NCI-H524 (cell line): ENCODE measurements around the gene TMEM80.

ENCODE experiments used
- DNase-seq, 2 experiments: peaks; one replicate each; lab custom pipeline; 2025; lab: John Stamatoyannopoulos, UW

TMEM80 gene

DNA sequence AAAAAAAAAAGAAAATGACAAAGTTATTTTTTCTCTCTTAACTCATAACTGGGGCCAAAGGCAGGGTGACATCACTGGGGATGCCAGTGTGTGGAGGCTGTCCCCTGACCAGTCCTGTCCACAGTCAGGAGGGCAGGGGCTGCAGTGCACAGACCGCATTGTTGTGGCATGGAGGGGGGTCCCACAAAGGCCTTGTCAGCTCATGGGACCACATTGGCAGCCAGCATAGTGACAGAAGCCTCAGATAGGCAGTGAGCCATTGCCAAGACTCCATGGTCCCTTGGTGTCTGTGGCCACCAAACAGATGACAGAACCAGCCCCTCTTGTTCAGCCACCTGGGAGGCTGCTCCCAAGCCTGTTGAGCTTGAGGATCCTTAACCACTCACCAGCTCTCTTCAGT lies 4.1 kb downstream of the TMEM80 start:
- no peak for DNase-seq

DNA sequence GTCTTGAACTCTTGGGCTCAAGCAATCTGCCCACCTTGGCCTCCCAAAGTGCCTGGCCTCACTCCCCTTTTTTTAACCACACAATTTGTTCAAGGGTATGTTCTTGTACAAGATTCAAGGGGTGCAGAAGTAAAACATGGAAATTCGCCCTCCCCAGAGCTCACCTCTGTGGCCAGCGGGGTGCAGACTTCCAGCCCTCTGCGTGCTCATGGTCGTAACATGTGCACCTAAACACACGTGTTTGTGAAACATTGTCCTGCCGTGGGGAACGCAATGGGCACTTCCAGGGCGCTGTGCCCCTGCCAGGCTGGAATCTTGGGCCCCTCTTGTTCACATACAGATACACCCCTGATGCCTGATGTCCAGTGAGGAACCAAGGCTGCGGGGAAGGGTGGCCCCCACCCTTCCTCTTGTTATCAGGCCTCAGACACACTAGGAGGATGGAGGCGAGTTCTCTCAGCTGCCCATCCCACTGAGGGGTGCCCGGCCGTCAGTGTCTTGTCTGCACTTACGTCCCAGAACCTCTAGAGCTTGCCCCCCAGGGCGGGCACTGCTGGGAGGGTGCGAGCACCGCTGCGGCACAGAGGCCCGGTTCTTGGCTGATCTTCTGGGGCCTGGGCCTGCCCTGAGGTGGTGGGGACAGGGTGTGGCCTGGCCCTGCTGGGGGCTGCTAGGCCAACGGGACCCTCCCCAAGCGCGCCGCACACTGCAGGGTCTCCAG lies 6.3 kb downstream of the TMEM80 start:
- DNase-seq, result no peak

DNA sequence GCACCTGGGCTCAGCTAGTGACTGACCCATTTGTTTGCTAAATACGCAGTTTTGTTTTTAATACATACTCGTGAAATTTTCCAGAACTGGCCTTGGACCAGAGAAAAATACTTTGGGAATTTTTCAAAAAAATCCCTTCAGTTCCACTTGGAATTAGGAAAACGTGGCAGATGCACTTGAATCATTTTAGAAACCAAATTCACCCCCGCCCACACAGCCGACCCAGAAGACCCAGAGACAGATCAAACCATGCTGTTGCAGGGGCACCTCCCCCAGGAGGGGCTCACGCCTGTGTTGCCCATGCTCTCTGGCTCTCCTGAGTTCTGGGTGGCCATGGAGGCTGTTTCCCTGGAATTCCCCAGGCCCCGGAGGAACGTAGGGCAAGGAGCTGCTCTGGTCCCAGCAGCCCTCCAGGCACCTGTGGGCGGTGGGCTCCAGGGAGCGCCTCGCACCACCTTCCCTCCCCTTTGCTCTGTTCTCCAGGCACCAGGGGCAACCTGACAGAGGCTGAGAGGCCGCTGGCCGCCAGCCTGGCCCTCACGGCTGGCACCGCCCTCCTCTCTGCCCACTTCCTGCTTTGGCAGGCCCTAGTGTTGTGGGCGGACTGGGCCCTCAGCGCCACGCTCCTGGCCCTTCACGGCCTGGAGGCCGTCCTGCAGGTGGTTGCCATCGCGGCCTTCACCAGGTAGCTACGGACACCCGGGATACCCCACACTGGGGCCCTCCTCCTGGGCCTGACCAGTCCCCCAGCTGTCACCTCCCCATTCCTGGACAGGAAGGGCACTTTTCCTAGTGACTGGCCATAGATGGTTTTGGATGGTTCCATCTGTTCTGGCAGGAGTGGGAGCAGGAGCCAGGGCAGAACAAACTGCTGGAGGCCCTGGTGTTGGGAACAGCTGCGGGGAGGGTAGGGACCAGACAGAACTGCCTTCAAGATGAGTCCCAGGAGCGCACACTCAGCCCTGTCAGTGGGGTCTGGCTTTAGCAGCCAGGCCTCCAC lies 7.1 kb downstream of the TMEM80 start:
- no peak for DNase-seq

DNA sequence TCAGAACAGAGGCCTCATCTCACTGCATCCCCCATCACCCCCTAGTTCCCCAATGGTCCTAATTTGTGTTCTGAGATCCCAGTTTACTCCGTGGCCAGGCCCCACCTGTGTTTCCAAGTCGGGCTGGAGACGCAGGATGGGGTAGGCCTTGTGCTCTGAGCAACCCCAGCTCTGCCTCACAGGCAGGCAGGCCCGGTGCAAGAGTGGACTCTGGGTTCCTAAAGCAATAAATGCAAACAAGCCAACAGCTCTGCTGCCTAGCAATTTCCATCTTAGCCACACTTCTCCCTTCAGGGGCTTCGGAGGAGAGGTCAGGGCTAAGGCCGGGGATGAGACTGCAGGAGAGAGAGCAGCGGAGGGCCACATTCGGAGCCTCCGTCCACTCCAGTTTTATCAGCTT lies 7.9 kb downstream of the TMEM80 start:
- DNase-seq, result no peak

DNA sequence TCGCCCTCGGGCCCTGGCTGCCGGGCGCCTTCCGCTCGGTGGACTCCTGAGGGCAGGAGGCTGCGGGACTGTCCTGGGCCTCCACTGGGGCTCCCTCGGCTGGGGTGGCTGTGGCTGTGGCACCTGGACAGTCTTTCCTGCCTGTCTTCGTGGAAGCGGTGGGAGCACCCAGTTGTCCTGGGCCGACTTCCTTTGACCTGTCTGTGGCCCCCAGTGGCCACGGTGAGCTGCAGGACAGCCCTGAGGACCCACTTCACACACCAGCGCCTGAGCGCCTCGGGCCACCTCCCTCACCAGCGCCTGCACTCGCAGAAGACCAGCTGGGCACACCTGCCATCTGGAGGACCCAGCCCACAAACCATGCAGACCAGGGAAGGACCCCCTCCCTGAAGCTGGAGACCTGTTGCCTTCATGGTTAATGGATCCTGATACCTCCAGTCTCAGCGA lies 8.6 kb downstream of the TMEM80 start:
- DNase-seq, result no peak

DNA sequence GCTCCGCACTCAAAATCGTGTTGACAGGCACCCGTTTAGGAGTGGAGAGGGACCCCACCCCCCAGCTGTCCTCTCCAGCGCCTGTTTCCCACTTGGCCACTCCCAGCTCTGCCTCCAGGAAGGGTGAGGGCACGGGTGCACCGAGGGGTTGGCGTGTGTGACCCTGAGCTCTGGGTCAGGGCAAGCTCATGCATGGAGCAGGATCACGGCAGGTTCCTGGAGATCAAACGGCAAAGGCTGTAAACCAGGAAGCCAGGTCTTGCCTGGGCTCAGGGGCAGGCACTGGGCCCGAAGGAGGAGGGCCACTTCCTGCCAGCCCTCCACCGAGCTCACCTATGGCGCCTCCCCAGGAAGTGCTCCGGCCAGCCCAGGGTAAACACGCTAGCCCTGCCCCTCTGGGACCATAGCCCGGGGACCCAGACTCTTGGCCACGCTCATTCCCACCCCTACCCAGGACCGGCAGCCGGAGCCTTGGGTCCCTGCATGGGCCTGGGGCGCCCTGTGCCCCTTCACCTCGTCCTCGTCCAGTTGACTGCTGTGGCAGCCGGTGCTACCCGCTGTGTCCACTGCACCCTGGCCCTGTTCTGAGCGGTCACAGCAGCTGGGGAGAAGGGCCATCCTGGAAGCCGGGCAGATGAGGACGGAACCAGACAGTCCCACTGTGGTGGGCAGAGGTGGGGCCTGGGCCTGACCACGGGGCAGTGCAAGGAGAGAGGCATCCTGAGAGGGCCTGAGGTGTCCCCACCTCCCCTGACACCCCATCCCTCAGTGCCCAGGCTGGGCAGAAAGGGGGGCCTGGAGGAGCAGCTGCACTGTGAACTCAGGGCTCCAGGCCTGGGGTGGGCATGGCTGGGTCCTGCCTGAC lies 9.4 kb downstream of the TMEM80 start:
- no peak for DNase-seq

DNA sequence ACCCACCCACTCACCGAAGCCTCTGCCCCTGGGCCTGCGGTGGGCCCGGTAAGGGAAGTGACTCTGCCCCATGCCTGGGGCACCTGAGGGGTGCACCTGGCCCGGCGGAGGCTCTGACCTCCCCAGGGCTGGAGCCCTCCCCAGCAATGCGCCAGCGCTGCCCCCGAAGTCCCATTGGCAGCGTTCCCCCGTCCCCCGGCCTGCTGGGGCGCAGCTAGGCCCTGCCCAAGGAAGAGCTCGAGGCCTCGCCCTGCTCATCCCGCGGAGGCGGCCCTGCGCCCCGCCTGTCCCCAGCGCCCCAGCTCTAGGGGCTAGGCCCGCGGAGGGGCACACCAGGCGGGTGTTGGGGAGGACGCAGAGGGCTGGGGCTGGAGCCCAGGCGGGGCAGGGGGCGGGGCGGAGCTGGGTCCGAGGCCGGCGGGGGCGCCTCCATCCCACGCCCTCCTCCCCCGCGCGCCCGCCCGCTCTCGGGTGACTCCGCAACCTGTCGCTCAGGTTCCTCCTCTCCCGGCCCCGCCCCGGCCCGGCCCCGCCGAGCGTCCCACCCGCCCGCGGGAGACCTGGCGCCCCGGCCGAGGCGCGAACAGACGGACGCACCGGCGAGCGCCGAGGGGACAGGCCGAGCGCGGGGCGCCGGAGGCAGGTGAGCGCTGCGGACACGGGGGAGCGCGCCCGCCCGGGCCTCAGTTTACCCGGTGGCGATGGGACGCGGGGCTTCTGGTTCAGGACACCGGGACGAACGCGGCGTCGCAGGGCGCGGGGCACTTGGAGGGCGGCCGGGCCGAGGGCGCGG lies 10.2 kb downstream of the TMEM80 start, which contains the start of gene EPS8L2:
Gene EPS8L2, plus strand, starts transcription at position 586 of the 793 bp plus-strand sequence. CDS start 3,177 bp downstream, outside the sequence.
- DNase-seq, result no peak

DNA sequence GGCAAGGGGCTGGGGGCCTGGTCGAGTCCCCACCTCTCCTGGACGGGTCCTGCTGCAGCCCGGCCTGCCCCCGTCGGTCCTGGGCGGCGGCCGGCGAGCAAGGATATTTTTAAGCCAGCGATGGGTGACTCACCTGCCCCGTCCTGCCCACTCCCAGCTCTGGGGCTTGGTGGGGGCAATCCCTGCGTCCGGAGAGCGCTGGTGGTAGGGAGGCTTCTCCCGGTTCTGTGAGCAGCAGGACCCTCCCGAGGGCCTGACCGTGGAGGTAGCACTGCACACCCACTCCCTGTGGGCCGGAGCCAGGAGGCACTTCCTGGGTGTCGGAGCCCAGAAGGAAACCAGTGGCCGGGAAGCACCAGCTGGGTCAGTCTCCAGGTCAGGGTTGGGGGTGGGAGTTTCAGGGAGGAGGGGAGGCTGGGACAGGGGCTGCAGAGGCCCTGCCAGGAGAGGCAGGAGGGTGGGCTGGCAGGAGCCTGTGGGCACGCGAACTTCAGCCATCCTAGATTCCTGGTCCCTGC lies 10.9 kb downstream of the TMEM80 start:
- no peak for DNase-seq

DNA sequence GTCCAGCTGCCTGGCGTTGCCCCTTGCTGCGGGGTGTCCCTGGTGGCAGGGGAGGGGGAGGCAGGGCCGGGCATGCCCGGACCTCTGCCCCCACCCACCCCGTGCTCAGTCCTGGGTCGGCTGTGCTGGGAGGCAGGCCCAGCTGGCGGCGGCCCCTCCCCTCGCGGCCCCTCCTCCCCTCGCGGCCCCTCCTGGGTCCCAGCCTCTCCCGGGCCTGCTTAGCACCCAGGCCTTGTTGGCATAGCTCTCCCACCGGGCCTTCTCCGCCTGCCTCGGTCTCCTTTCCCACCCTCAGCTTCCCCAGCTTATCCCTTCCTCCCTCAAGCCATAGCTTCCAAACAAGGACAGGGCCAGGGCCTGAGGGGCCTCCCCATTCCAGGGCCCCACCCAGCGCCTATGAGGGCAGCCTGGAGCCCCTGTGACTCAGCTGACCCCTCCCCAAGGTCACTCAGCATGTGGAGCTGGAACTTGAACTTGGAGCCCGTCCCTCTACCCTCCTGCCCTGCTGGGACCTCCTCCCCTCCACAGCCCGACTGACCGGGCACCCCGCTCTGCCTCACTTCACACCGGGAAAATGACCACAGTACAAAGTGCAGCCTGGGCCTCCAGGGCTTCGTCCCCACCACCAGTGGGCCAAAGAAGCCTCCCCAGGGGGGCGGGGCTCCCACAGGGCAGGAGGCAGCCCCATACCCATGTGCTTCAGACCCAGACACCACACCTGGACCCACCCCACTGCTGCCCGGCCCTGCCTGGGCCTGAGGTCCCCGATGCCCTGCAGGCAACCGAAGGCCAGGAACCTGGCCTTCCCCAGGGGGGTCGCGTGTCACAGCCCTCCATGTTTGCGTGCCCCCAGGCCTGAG lies 11.6 kb downstream of the TMEM80 start:
- DNase-seq, result no peak

DNA sequence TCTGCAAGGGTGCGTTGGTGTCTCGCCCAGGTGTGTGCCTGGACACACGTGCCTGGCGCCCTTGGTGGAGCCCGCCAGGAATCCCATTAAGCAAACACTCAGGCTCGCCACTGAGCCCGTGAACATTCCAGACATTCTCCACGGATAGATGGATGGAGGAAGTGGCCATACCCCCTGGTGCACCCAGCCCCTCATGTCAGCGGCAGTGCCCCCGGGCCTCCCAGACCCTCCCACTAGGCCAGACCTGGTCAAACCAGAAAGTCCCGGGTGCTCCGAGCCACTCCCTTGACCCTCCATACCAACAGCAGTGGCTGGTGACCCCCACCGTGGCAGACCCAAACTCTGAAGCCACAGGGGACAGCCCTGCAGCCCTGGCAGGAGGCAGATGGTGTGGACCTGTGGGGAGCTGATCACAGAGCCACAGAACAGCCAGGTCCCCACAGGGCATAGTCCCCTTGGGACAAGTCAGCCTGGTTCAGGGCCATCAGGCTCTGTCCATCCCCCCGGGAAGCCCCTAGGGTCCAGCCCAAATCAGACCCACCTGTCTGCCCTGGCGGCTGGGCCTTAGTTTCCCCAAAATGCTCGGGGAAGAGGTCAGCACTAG lies 12.3 kb downstream of the TMEM80 start:
- no peak for DNase-seq

DNA sequence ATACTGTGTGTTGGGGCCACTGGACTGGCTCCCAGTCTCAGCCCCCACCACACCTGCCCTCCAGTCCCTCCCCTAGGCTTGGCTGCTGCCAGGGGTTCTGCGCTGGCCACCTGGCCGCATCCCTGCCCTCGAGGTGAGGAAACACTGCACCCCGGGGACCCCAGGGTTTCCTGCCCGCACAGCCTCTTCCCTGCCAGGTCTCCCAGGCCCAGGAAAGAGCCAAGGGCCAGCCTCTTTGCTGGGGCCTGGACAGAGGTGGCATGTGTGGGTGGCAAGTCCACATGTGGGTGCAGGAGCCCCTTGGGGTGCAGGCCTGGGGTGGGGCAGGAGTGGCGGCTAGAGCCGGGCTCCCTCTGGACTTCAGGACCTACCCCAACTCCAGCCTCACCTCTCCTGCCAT lies 12.9 kb downstream of the TMEM80 start:
- DNase-seq, result no peak

DNA sequence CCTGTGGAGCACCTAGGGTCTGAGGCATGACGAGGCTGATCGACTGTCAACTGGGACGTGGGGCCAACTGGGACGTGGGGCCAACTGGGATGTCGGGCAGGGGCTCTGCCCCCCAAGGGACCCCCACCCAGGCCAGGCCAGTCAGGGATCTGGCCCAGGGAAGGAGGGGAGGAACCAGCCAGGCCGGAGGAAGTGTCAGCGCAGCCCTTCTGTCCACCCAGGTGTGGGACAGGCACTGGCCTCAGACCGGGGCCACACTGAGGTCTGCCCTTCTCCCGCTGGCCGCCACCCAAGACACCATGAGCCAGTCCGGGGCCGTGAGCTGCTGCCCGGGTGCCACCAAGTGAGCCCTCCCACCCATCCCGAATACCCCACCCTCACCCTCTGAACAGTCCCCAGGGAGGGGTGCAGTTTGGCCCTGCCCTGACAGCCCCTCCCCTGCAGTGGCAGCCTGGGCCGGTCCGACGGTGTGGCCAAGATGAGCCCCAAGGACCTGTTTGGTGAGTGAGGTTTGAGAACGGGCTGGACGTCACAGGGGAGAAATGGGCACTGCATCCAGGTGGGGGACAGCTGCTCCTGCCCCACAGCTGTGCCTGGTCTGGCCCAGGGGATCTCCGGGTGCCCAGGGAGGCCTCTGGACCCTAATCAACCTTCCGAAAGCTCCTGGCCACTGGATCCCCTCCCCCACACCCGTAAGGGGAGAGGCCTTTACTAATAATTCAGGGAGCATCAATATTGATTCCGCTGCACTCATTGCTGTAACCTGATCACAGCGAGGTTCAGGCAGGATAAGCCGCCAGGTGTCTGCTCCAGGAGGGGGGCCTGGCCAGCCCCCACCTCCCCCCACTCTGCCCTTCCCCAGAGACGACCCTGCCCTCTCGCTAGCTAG lies 13.7 kb downstream of the TMEM80 start:
- no peak for DNase-seq

DNA sequence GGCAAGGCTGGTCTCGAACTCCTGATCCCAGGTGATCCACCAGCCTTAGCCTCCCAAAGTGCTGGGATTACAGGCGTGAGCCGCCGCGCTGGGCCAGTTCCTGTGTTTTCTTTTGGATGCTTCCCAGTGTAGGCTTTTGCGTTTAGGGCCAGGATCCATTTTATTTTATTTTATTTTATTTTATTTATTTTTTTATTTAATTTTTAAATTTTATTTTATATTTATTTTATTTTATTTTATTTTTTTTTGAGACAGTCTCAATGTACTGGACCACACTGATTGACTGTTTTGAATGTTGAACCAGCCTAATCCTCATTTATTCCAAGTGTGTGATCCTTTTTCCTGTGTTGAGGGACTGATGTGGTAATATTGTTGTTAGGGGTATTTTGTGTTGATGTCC lies 18.8 kb downstream of the TMEM80 start:
- no peak for DNase-seq

DNA sequence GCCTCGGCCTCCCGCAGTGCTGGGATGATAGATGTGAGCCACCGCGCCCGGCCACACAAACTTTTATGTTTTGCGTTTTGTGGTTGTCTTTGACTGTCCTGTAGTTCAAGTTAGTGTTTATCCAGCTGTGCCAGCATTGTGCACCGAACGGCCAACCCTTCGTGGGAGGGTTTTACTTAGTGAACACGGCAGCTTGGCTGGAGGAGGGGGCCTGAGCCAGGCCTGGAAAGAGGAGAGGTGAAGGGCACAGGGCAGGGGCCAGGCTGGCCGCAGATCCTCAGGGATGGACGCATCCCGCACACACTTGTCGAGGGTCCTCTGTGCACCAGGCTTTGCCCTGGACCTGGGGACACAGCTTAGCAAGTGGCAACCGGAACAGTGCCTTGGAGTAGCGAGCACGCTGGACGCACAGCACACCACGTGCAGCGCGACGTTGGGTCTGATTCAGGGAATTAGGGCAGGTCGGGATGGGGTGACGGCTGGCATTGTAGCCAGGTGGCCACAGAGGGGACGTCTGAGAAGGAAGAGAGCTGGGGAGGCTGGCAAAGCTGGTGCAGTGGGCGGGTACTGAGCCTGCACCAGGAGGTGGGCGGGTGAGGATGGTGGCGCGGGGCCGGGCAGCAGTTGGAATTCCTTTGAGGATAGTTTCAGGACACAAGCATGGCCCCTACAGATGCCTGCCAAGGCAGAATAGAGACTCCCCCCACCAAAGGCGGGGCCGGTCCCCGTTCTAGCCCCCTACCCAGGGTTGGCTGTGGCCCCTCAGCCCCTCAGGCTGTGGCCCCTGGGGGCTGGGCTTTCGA lies 23.8 kb downstream of the TMEM80 start:
- no peak for DNase-seq

DNA sequence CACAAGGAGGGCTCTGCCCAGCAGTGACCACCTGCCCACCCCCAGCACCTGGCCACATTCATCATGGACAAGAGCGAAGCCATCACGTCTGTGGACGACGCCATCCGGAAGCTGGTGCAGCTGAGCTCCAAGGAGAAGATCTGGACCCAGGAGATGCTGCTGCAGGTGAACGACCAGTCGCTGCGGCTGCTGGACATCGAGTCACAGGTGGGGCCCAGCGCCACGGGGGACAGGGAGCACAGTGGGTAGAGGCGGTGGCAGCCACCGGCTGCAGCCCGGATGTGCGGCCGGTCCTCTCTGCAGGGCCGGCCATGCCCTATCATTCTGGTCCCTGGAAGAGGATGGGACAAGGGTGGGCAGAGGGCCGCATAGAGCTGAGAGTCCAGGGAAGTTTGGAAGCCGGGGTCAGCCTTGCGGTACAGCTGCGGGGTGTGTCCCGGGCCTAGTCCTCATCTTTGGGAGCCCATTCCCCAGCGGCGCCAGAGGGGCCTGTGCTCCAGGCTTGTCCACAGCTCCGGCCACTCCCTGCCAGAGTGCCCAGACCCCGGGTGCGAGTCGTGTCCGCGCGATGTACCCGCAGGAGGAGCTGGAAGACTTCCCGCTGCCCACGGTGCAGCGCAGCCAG lies 24.5 kb downstream of the TMEM80 start:
- no peak for DNase-seq

DNA sequence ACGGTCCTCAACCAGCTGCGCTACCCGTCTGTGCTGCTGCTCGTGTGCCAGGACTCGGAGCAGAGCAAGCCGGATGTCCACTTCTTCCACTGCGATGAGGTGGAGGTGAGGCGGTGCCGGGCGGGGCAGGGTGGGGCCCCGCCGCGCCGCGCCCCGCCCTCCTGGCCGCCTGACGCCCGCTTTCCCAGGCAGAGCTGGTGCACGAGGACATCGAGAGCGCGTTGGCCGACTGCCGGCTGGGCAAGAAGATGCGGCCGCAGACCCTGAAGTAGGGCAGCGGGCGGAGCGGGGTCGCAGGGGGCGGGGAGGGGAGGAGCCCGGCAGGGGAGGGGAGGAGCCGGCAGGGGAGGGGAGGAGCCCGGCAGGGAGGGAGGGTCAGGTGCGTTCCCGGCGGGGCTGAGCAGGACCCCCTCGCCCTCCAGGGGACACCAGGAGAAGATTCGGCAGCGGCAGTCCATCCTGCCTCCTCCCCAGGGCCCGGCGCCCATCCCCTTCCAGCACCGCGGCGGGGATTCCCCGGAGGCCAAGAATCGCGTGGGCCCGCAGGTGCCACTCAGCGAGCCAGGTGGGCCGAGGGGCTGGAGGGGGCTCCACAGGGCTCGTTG lies 25.1 kb downstream of the TMEM80 start:
- DNase-seq, result peak in 1 of 2 experiments; percentile 37
